ENCODE measurements around the gene THSD4.

DNA sequence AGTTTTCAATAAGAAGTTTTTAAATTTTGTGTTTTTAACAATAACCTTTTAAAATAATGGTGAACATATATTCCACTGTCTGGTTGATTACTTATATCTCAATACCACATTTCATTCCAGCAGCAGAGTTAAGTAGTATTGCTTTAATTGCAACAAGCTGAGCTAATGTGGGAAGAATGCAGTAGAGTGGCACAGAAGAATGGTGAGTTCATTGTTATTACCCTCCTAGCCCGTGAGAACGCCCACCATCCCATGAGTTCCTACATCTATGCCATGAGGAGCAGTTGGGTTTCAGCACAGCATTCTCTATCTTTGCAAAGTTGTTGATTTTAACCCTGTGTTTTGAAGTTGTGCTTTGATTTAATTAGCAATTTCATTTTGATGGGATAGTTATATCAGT is 677.2 kb downstream of the THSD4 start:
- TF ChIP-seq GTF2F1 (IDR thresholded peaks at IDR 0.05; ENCODE audit: borderline replicate concordance, low read depth, low read length) (no peak), RAD21 (IDR thresholded peaks at IDR 0.05 in 1 of 2, conservative IDR thresholded peaks at IDR 0.05 in 1 of 2; ENCODE audit: low read depth in 2 of 2, low read length in 2 of 2) (no peak), EZH2 (IDR thresholded peaks at IDR 0.05; ENCODE audit: low read depth, low read length, severe bottlenecking) (no peak), TCF12 (IDR thresholded peaks at IDR 0.05; ENCODE audit: low read depth, low read length) (no peak), CTCF (IDR thresholded peaks at IDR 0.05; ENCODE audit: control extremely low read depth in 1 of 3, insufficient read depth in 1 of 3, low read depth in 1 of 3, low read length in 3 of 3) (no peak), POLR2AphosphoS5 (IDR thresholded peaks at IDR 0.05; ENCODE audit: low read depth, low read length) (no peak), RFX5 (IDR thresholded peaks at IDR 0.05; ENCODE audit: borderline replicate concordance, low read depth, low read length) (no peak)

All from H1 (cell line).